Right atrium auricular region (tissue), 2 donors: ENCODE measurements around the gene MYO1H. TPM values are rescaled to one million over a fixed set of nuclear protein-coding genes. Genes with fewer than 3 reads are reported as not detected.
"Not testable (repeated sequence)": the region's sequence is repeated elsewhere in the genome, so short reads cannot be mapped to it uniquely, and the experiment has no call there.

Experiments used
- DNase-seq: peaks from one replicate; pipeline ENCODE4 v3.0.0-alpha.2; 2019; ENCODE audit warnings: low spot score
- H3K27ac ChIP-seq, 2 donors: fragments of 200-600 bp; sonication (generic); 1 replicate in 1 of 2; 2 replicates in 1 of 2; pipeline ENCODE4 v1.5.1; 2016 to 2019
- H3K27me3 ChIP-seq, 2 donors: fragments of 200-600 bp; sonication (generic); one replicate each; pipeline versions ENCODE4 v1.5.1 to v1.6.0; 2017 to 2019
- H3K36me3 ChIP-seq: fragments of 200-600 bp; sonication (generic); one replicate; pipeline ENCODE4 v1.5.1; 2016
- H3K4me1 ChIP-seq, 2 donors: fragments of 200-600 bp; sonication (generic); one replicate each; pipeline versions ENCODE4 v1.5.1 to v1.6.0; 2017 to 2019
- H3K4me3 ChIP-seq, 2 donors: fragments of 200-600 bp; sonication (generic); 1 replicate in 1 of 2; 2 replicates in 1 of 2; pipeline ENCODE4 v1.5.1; 2017 to 2019; ENCODE audit warnings: mild to moderate bottlenecking in 1 of 2, moderate library complexity in 1 of 2
- H3K9me3 ChIP-seq, 2 donors: fragments of 200-600 bp; sonication (generic); one replicate each; pipeline ENCODE4 v1.5.1; 2019
- total RNA-seq, 2 donors: library from RNA; depleted of rRNA; stranded (reverse); fragments of >200 nt; gene quantifications; one replicate each; pipeline ENCODE4 v1.1.0, GENCODE V29; 2016
- TF ChIP-seq, protein P1 (sequence below), 2 donors: fragments of 200-600 bp; sonication (generic); IDR thresholded peaks; one replicate each; pipeline ENCODE4 v1.5.1; 2019; ENCODE audit warnings: antibody characterized with exemption in 2 of 2

MYO1H gene
- total RNA-seq, 2 donors from 2014 or later: 0.16 to 0.63 TPM

DNA sequence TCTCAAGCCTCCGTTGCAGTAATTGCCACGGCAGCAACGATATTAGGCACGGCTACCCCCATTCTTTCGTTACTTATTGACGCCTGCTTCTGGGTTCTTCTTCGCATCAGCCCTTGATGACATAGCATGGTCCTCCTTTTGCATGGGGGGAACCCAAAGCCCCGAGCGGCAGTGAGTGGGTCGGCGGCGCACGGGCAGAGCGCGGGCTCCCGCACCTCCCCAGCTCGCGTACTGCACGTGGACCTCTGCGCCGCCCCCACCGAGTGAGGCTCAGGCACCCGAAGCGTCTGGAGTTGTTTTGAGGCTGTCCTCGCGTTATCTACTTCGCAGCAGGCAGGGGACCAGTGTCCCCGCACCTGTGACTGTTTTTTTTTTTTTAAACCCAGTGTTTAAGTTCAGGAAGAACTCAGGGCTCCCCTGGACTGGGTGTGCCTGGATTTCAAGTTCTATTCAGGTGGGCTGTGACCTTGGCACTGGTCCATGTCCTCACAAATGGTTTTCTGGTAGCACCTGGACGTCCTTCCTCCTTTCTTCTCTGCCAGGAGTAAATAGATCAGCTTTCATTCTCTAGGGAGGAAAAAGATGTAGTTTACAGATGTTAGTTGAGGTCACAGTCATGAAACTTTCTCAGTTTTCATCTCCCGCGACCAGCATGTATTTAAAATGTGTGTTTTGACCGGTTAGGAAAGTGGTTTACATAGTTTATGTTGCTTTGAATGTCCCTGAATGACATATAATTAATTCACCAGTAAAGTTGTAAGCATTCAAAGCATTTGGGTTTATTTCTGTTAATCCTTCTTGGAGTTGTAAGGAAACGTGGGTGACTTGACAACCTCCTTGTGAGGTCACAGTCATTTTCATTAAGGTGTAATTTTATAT is 37.2 kb upstream of the MYO1H start:
- no peaks in the 10 kb centered on the region for H3K36me3 ChIP-seq
- TF ChIP-seq, protein P1, sequence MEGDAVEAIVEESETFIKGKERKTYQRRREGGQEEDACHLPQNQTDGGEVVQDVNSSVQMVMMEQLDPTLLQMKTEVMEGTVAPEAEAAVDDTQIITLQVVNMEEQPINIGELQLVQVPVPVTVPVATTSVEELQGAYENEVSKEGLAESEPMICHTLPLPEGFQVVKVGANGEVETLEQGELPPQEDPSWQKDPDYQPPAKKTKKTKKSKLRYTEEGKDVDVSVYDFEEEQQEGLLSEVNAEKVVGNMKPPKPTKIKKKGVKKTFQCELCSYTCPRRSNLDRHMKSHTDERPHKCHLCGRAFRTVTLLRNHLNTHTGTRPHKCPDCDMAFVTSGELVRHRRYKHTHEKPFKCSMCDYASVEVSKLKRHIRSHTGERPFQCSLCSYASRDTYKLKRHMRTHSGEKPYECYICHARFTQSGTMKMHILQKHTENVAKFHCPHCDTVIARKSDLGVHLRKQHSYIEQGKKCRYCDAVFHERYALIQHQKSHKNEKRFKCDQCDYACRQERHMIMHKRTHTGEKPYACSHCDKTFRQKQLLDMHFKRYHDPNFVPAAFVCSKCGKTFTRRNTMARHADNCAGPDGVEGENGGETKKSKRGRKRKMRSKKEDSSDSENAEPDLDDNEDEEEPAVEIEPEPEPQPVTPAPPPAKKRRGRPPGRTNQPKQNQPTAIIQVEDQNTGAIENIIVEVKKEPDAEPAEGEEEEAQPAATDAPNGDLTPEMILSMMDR (IDR thresholded peaks at IDR 0.05): no peak
- peaks cover 0 to 16% of the 10 kb centered on the region in 2 donors for H3K4me1 ChIP-seq
- no peak overlapping the region for H3K27ac ChIP-seq
- H3K9me3 ChIP-seq: no peaks in the 10 kb centered on the region
- H3K4me3 ChIP-seq: peak overlapping the region; percentile 10 to 47
- no peak for DNase-seq
- H3K27me3 ChIP-seq: peaks cover 0 to 10% of the 10 kb centered on the region in 2 donors

- not testable (repeated sequence) for H3K27ac ChIP-seq, H3K27me3 ChIP-seq, H3K9me3 ChIP-seq, H3K4me1 ChIP-seq, H3K36me3 ChIP-seq, DNase-seq, H3K4me3 ChIP-seq
Observed at GRCh38 chr12:109321294-109321693, 26.4 kb upstream of the MYO1H start.

DNA sequence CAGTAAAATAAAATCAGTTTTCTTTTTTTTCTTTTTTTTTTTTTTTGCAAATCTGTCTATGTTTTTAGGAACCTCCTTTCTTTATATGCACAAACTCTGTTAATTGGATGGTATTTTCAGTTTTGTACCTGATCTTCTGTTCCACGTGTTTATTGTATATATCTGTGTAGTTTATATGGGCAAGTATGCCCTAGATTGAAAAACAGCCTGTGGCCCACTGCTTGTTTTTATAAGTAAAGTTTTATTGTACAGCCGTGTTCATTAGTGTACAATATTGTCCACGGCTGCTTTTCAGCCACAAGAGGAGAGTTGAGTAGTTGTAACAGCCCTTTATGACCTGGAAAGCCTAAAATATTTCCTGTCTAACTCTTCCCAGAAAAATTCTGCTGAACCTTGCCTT is 18.7 kb upstream of the MYO1H start:
- TF ChIP-seq, protein P1 (IDR thresholded peaks at IDR 0.05): no peak
- Histone ChIP-seq H3K27me3 (no peaks in the 10 kb centered on the region), H3K9me3 (no peaks in the 10 kb centered on the region), H3K27ac (no peak overlapping the region), H3K36me3 (no peaks in the 10 kb centered on the region), H3K4me3 (no peak overlapping the region), H3K4me1 (no peaks in the 10 kb centered on the region)
- no peak for DNase-seq

DNA sequence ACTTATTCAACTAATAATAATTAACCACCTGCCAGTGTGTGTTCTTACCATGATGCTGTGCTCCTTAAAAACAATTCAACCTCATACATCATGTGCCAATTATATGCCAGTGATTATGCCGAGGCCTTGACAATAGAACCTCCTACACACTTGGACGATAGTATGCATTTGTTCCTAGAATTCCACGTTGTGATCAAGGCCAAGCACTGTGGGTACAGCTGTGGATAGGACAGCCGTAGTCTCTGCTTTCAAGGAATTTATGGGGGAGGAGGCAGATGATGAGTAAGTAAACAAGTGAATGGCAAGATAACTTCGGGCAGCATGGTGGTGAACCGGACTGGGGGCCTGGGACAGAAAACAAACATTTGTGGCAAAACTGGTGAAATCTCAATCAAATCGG is 18.0 kb upstream of the MYO1H start:
- DNase-seq: no peak
- TF ChIP-seq, protein P1 (IDR thresholded peaks at IDR 0.05): no peak
- H3K27ac ChIP-seq: no peak overlapping the region
- no peaks in the 10 kb centered on the region for H3K9me3 ChIP-seq
- no peak overlapping the region for H3K4me3 ChIP-seq
- no peaks in the 10 kb centered on the region for H3K36me3 ChIP-seq
- no peaks in the 10 kb centered on the region for H3K27me3 ChIP-seq
- H3K4me1 ChIP-seq: no peaks in the 10 kb centered on the region

DNA sequence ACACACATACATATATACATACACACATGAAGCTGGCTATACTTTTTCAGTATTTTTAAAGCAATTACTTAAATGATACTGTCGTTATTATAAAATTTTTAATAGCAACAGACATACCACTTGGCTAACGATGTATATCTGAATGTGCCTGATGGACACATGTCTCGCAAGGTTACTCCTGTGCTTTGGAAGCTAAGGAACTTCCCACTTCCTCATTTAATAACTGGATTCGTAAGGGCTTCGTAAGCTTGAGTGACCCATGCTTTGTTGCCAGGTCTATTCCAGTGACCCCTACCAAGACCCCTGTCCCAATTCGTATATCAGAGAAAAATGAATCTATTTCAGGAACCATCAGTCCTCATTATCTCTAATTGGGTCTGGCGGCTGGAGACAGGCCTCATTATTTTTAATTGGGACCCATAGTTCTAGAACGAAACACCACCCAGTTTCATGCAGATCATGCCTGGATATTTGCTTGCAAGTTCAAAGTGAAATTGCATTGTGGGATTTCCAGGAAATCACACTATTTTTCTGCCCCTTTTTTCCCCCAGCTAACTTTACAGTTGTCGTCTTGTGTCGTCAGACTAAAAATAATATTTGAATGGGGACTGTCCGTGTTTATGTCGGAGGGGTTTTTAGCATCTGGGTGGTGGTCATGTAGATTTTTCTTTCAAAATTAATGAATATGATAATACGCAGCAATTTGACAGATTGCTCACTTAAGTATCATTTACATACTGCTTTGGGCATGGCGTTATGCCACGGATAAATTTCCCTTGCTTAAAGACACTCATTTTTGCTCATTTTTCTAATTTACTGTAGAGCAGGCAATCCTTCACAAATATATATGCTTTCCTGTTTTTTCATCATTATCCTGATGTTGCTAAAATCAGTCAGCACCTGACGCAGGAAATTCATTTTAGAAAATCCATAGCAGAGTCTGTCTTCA is 17.1 kb upstream of the MYO1H start:
- Histone ChIP-seq H3K36me3 (no peaks in the 10 kb centered on the region), H3K27me3 (no peaks in the 10 kb centered on the region), H3K9me3 (no peaks in the 10 kb centered on the region), H3K4me1 (no peaks in the 10 kb centered on the region), H3K4me3 (no peak overlapping the region), H3K27ac (no peak overlapping the region)
- TF ChIP-seq, protein P1 (IDR thresholded peaks at IDR 0.05): no peak
- DNase-seq: no peak
